ENCODE data around the gene CAMK1.

GRCh38 chr3:9721015-9721699, 48.6 kb downstream of the CAMK1 start:
- TF ChIP-seq CTCF (IDR thresholded peaks at IDR 0.05), result no peak
- TF ChIP-seq POLR2A (IDR thresholded peaks at IDR 0.05), result no peak

Data from esophagus squamous epithelium (tissue), 4 donors.